ENCODE results near the gene MGAT4A.

- no peak for TF ChIP-seq CTCF (IDR thresholded peaks at IDR 0.05 in 4 of 5, conservative IDR thresholded peaks at IDR 0.05 in 1 of 5)
- no peak for TF ChIP-seq POLR2A (IDR thresholded peaks at IDR 0.05)
Observed at GRCh38 chr2:98705333-98705617, 25.7 kb downstream of the MGAT4A start.

Measured in gastrocnemius medialis (tissue), 4 donors.